Measurements from ENCODE around the gene ANO1.
"Not testable (repeated sequence)": the region's sequence is repeated elsewhere in the genome, so short reads cannot be mapped to it uniquely, and the experiment has no call there.

Gene ANO1

GRCh38 chr11:70210051-70210501 is 132.0 kb downstream of the ANO1 start:
- DNase-seq (ENCODE audit: low read depth) = no peak

GRCh38 chr11:70210530-70210929 is 132.4 kb downstream of the ANO1 start:
- DNase-seq (ENCODE audit: low read depth) = no peak

DNA sequence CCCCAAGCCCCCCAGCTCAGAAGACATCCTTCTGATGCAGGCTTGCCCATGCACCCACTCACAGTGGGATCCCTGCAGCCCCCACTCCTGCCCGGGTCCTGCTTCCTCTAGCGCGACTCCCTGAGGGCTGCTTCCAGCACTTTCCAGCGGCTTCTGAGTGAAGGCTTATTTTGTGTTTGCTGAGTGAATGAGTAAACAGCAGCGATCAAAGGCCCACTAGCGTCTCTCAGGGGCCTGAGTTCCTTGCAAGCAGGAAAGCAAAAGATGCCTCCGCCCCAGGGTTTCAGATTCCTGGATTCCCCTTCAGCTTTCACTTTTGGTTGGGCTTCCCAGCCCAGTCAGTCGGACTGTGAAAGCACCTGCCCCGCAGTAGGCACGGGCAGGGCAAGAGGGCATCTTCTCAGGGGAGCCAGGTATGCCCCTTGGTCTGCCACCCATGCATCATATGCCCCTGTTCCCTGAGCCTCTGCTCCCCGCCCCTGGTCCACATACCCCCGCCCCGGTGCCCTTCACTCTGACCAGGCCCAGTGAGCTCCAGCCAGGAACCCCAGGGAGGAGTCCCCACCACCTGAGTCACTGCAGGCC is 134.2 kb downstream of the ANO1 start:
- DNase-seq (ENCODE audit: low read depth) = no peak

GRCh38 chr11:70217388-70217787 is 139.3 kb downstream of the ANO1 start:
- DNase-seq (ENCODE audit: low read depth) = not testable (repeated sequence)

- not testable (repeated sequence) for DNase-seq (ENCODE audit: low read depth)
Measured at GRCh38 chr11:70218076-70218475, 140.0 kb downstream of the ANO1 start.

GRCh38 chr11:70220136-70220535 is 142.0 kb downstream of the ANO1 start:
- DNase-seq (ENCODE audit: low read depth) = no peak

GRCh38 chr11:70220920-70221319 is 142.8 kb downstream of the ANO1 start:
- DNase-seq (ENCODE audit: low read depth) = no peak

GRCh38 chr11:70225681-70226177 is 147.6 kb downstream of the ANO1 start:
- no peak for DNase-seq (ENCODE audit: low read depth)

DNA sequence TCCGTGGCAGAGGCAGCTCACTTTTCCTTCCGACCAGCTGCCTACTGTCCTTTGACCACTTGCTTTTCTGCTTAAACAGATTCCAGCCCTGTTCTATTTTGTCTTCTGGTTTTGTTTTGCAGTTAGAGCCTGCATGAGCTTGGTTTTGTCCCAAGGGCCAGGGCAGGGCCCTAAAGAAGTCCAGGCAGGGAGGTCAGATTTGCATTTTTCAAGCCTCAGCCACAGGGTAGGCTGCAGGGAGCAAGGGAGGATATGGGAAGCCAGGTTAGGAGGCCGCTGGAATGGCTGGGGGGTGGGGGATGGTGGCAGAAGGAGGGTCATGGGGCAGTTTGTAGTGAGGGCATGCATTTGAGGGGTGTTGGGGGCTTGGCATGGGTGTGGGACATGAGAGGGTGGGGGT is 148.1 kb downstream of the ANO1 start:
- DNase-seq (ENCODE audit: low read depth) = no peak

GRCh38 chr11:70226967-70227366 is 148.8 kb downstream of the ANO1 start:
- DNase-seq (ENCODE audit: low read depth) = no peak

DNA sequence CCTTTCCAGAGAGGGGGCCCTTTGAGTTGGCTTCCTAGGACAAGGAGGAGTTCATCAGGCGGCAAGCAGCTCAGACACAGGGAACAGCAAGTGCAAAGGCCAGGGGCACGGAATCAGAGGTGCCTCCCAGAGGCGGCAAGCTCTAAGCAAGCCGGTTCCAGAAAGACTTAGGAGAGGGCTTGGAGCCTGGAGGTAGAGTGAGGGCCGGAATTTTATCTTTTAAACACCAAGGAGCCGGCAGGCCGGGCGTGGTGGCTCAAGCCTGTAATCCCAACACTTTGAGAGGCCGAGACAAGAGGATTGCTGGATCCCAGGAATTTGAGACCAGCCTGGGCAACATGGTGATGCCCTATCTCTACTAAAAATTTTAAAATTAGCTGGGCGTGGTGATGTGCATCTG is 151.6 kb downstream of the ANO1 start:
- no peak for DNase-seq (ENCODE audit: low read depth)

DNA sequence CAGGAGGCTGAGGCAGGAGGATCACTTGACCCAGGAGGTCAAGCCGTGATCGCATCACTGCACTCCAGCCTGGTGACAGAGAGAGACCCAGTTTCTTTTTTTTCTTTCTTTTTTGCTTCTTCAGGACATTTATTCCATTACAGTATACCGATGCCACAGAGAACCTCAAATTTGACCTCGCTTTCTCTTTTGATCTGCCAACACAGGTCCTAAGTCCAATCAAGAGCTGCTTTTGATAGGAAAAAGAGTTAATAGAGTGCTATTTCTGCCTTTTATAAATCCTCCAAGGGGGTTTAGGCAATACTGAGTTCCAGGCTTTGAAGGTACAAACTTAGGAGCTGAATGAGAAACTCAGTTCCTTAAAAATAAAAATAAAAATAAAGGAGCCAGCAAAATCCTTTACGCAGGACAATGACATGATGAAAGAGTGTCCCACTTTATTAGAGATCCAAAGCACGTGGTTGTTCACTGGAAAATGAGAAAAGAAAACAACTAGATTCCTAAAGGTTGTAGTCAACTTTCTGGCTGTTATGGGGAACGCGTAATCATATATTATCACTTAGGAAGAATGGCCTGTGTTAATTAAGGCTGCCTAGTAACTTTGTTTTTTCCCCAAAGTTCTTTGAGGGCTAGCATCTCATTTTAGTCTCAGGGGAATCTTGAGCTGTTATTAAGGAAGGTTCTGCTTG is 152.2 kb downstream of the ANO1 start:
- no peak for DNase-seq (ENCODE audit: low read depth)

GRCh38 chr11:70230840-70231710 is 153.0 kb downstream of the ANO1 start:
- no peak for DNase-seq (ENCODE audit: low read depth)

- DNase-seq (ENCODE audit: low read depth) = no peak
Measured at GRCh38 chr11:70233034-70233433, 154.9 kb downstream of the ANO1 start.

GRCh38 chr11:70233511-70233934 is 155.4 kb downstream of the ANO1 start:
- DNase-seq (ENCODE audit: low read depth) = peak; percentile 88

DNA sequence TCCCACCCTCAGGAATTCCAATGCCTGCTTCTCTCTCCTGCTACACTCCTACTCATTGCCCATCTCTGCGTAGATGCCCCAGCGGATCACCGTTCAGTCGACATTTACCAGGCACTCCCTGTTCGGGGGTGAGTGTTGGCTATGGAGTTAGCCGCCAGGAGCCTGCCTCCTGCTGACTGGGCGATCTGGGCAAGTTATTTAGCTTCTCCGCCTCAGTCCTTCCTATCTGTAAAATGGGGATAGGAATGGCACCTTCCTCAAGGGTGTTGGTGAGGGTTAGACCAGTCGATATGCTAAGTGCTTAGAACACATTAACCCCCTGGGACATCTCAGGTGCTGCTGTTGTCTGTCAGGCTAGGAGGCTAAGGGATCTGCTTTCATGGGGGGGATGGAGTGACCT is 155.8 kb downstream of the ANO1 start:
- DNase-seq (ENCODE audit: low read depth) = no peak

Measured in HS-5 (cell line).